ENCODE data around the gene HERC4.
"Not testable (repeated sequence)": the region's sequence is repeated elsewhere in the genome, so short reads cannot be mapped to it uniquely, and the experiment has no call there.

Gene HERC4

DNA sequence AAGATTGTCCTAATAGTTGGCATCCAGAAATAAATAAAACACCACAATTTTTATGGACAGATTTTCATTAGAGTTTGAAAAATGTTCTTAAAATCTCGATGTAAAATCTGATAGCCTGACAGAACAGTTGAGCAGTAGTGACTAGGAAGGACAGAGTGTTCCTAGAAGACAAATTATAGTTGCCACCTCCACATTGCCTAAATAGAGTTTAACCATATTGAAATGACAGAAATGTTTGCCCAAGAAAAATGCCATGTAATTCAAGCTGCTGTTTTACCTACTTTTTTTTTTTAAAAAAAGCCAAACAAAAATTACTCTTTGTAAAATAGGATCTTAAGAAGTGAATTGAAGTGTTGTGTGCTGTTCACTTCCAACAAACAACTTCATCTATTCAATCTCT, 8.9 kb upstream of the HERC4 start:
- no peaks in the 10 kb centered on the region for H3K9me3 ChIP-seq (ENCODE audit: control insufficient read depth, insufficient read depth, low read length)
- no peaks in the 10 kb centered on the region for H3K36me3 ChIP-seq (ENCODE audit: insufficient read depth, low read length)
- H3K9ac ChIP-seq (ENCODE audit: low read depth, low read length) = no peak overlapping the region; the same call in 1 of the 2 replicates
- H3K4me1 ChIP-seq (ENCODE audit: insufficient read depth, low read length) = peaks cover 18% of the 10 kb centered on the region

DNA sequence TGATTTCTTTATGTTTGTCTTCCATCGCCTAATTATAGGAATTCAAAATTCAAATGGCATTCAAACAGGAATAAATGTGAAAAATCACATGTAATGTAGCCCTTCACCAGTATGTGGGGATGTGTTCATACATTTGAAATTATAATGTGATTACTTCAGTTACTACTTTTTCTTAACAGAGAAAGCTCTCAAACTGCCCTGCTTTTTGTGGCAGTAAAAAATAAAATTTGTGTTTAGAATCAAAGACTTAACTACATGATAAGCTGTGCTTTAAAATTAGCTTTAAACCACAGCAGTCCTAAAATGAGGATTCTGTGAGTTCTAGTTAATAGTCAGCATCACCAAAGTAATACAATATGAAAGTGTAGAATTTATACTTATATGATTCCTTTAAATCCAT, 7.8 kb upstream of the HERC4 start:
- Histone ChIP-seq H3K36me3 (ENCODE audit: insufficient read depth, low read length) (no peaks in the 10 kb centered on the region), H3K4me1 (ENCODE audit: insufficient read depth, low read length) (peaks cover 12% of the 10 kb centered on the region), H3K9ac (ENCODE audit: low read depth, low read length) (no peak overlapping the region), H3K9me3 (ENCODE audit: control insufficient read depth, insufficient read depth, low read length) (no peaks in the 10 kb centered on the region)

DNA sequence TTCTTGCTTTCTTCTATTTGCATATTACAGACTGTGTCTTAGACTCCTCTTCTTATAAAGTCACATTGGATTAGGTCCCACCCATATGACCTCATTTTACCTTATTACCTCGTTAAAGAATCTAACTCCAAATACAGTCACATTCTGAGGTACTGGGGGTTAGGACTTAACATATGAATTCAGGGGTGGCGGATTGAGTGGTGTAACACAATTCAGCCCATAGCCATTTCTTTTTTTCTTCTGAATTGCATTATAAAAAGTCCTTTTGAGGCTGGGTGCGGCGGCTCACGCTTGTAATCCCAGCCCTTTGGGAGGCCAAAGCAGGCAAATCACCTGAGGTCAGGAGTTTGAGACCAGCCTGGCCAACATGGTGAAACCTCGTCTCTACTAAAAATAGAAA, 6.8 kb upstream of the HERC4 start:
- Histone ChIP-seq H3K9me3 (ENCODE audit: control insufficient read depth, insufficient read depth, low read length) (no peaks in the 10 kb centered on the region), H3K9ac (ENCODE audit: low read depth, low read length) (no peak overlapping the region), H3K4me1 (ENCODE audit: insufficient read depth, low read length) (peaks cover 9% of the 10 kb centered on the region), H3K36me3 (ENCODE audit: insufficient read depth, low read length) (no peaks in the 10 kb centered on the region)

DNA sequence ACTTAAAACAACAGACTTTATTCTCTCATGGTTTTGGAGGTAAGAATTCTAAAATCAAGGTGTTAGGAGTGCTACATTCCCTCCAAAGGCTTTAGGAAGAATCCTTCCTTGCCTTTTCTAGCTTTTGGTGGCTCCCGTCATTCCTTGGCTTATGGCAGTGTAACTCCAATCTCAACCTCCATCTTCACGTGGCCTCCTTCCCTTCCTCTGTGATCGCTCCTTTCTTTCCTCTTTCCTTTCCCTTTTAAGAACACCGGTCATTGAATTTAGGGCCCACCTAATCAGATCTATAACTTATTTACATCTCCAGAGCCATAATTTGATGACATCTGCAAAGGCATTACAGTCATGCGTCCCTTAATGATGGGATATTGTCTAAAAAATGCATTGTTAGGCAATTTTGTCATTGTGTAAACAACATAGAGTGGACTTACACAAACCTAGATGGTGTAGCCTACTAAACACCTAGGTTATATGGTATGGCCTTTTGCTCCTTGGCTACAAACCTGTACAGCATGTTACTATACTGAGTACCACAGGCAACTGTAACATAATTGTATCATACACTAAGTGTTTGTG, 5.9 kb upstream of the HERC4 start:
- Histone ChIP-seq H3K9me3 (ENCODE audit: control insufficient read depth, insufficient read depth, low read length) (no peaks in the 10 kb centered on the region), H3K36me3 (ENCODE audit: insufficient read depth, low read length) (no peaks in the 10 kb centered on the region), H3K9ac (ENCODE audit: low read depth, low read length) (no peak overlapping the region), H3K4me1 (ENCODE audit: insufficient read depth, low read length) (peaks cover 5% of the 10 kb centered on the region; the same call in 1 of the 2 replicates)

DNA sequence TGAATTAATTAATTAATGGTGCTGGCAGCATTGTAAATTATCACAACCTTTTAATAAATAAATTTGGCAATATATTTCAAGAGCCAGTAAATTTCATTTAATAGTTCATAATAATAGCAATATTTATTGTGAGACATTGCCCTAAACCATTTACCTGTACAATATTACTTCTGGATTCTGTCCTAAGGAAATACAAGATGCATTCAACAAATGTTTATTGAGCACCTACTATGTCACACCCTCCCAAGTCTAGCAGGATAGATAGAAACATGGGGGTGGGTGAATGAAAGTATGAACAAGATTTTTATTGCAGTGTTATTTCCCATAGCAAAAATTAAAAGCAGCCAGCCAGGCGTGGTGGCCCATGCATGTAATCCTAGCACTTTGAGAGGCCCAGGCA, 4.4 kb upstream of the HERC4 start:
- Histone ChIP-seq H3K4me1 (ENCODE audit: insufficient read depth, low read length) (peaks cover 4% of the 10 kb centered on the region; the same call in 1 of the 2 replicates), H3K9ac (ENCODE audit: low read depth, low read length) (no peak overlapping the region), H3K9me3 (ENCODE audit: control insufficient read depth, insufficient read depth, low read length) (no peaks in the 10 kb centered on the region), H3K36me3 (ENCODE audit: insufficient read depth, low read length) (no peaks in the 10 kb centered on the region)

DNA sequence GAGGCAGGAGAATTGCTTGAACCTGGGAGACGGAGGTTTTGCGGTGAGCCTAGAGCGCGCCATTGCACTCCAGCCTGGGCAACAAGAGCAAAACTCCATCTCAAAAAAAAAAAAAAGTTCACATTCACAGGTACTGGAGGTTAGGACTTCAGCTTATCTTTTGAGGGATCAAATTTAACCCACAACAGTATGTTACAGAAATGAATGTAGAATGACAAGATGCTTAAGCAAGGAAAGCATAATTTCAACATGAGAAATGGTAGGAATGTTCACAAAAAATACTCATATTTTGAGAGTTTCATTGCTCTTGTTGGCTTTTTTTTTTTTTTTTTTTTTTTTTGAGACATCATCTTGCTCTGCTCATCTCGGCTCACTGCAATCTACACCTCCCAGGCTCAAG, 1.9 kb upstream of the HERC4 start:
- no peak overlapping the region for H3K9ac ChIP-seq (ENCODE audit: low read depth, low read length)
- H3K9me3 ChIP-seq (ENCODE audit: control insufficient read depth, insufficient read depth, low read length) = no peaks in the 10 kb centered on the region
- H3K4me1 ChIP-seq (ENCODE audit: insufficient read depth, low read length) = peaks cover 4% of the 10 kb centered on the region; the same call in 1 of the 2 replicates
- H3K36me3 ChIP-seq (ENCODE audit: insufficient read depth, low read length) = no peaks in the 10 kb centered on the region

DNA sequence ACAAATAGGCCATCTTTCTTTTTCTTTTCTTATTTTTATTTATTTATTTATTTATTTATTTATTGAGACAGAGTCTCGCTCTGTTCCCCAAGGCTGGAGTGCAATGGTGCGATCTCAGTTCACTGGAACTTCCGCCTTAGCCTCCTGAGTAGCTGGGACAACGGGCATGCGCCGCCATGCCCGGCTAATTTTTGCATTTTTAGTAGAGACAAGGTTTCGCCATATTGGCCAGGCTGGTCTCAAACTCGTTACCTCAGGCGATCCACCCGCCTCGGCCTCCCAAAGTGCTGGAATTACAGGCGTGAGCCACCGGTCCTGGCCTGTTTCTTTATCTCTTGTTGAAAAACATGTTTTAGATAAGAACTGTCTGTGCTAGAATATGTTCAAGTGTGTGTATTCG, 998 bp upstream of the HERC4 start:
- H3K4me1 ChIP-seq (ENCODE audit: insufficient read depth, low read length) = peaks cover 11% of the 10 kb centered on the region; the same call in 1 of the 2 replicates
- not testable (repeated sequence) for H3K36me3 ChIP-seq (ENCODE audit: insufficient read depth, low read length); H3K9me3 ChIP-seq (ENCODE audit: control insufficient read depth, insufficient read depth, low read length); H3K9ac ChIP-seq (ENCODE audit: low read depth, low read length)

DNA sequence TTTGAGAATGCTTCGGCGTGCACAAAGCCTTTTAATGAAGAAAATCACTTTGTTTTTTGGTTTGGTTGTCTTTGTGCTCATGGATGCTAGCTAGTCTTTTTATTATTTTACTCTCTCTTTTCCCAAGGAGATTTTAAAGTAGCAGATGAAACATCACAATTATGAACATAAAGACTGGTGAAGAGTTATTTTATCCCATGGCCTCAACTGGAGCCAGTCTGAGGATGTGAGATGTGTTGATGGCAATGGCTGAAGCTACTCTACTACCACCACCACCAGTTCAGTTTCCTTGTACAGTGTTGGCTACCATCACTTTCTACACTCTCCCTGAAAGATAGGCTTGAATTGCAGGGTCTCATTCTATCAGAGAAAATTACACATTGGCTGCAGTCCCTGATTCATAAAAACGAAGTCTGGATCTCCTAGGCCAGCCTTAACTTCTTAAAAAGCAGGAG, 494 bp upstream of the HERC4 start:
- peaks cover 13% of the 10 kb centered on the region; the same call in 1 of the 2 replicates for H3K4me1 ChIP-seq (ENCODE audit: insufficient read depth, low read length)
- H3K9ac ChIP-seq (ENCODE audit: low read depth, low read length) = peak overlapping the region; percentile 50; the same call in 1 of the 2 replicates
- no peaks in the 10 kb centered on the region for H3K36me3 ChIP-seq (ENCODE audit: insufficient read depth, low read length)
- H3K9me3 ChIP-seq (ENCODE audit: control insufficient read depth, insufficient read depth, low read length) = no peaks in the 10 kb centered on the region

DNA sequence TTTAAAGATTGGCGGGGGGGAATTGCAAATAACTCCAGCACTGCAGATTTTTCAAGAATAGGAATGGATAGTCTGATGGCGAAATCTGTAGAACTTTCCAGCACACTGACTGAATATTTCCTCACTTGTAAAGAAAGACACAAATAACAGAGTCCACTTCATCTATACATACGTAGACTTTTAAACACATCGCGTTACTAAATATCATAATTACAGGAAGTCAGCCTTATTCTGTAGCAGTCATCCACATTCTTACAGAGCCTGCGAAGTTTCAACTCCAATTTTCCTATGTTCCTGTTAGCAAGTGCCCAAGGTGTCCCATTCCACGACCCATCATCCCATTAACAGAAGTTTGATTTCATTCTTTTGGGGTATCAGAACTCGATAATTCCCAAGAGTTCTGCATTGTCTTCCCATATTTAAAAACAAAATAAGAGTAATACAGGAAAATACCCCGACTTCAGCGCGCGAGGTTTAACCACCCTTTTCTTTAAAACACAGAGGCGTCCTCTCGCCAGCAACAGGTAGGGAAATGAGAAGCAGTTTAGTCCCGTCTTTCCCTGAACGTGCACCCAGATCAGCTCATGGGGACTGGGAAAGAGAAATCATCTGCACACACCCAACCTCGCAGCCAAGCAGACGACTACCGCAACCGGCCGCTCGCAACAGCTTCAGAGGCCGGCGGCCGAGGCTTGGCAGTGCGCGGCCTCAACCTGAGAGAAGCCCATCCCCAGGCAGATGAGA, 880 bp downstream of the HERC4 start:
- Histone ChIP-seq H3K36me3 (ENCODE audit: insufficient read depth, low read length) (no peaks in the 10 kb centered on the region), H3K9ac (ENCODE audit: low read depth, low read length) (peak overlapping the region; percentile 99), H3K4me1 (ENCODE audit: insufficient read depth, low read length) (peaks cover 13% of the 10 kb centered on the region; the same call in 1 of the 2 replicates)

DNA sequence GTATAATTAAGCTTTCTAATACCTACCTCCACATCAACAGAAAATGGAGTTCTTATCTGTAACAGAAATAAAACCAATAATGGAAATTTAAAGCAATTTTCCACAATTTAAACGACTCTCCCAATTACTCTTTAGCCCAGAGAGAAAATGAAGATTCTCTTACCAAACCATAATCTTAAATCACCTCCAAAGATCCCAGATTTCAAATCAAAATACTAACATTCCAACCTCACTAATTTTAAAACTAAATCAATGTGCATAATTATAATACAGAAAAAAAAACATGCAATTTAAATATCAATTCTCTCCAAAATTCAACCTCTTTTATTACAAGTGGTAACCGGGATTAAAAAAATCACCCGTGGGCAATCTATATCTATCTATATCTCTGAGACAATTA, 1.5 kb downstream of the HERC4 start:
- Histone ChIP-seq H3K9me3 (ENCODE audit: control insufficient read depth, insufficient read depth, low read length) (no peaks in the 10 kb centered on the region), H3K9ac (ENCODE audit: low read depth, low read length) (peak overlapping the region; percentile 99)

More for the DNA sequence above, 880 bp downstream of the HERC4 start:
- no peaks in the 10 kb centered on the region for H3K9me3 ChIP-seq (ENCODE audit: control insufficient read depth, insufficient read depth, low read length)

DNA sequence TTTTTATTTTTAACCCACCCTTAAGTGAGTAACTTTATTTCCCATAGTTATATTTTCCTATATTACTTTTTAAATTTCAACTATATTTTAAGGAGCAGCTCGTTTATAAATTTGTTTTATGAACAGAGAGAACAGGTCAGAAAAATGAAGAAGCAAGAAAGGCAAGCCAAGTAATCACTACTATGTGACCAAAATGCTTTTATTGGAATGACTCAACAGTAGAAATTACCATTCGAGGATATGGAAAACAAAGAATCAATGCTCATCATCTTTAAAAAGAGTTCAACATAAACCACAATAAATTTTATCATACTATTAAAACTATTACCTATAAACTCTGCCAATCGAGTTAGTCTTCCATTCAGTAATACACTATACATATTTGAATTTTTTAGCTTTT, 7.6 kb downstream of the HERC4 start:
- Histone ChIP-seq H3K9me3 (ENCODE audit: control insufficient read depth, insufficient read depth, low read length) (no peaks in the 10 kb centered on the region), H3K4me1 (ENCODE audit: insufficient read depth, low read length) (0 out of 2 replicates have a peak, but pooled peaks cover 9% of the 10 kb centered on the region), H3K36me3 (ENCODE audit: insufficient read depth, low read length) (no peaks in the 10 kb centered on the region), H3K9ac (ENCODE audit: low read depth, low read length) (no peak overlapping the region)

More for the DNA sequence above, 1.5 kb downstream of the HERC4 start:
- Histone ChIP-seq H3K4me1 (ENCODE audit: insufficient read depth, low read length) (peaks cover 13% of the 10 kb centered on the region; the same call in 1 of the 2 replicates), H3K36me3 (ENCODE audit: insufficient read depth, low read length) (no peaks in the 10 kb centered on the region)

DNA sequence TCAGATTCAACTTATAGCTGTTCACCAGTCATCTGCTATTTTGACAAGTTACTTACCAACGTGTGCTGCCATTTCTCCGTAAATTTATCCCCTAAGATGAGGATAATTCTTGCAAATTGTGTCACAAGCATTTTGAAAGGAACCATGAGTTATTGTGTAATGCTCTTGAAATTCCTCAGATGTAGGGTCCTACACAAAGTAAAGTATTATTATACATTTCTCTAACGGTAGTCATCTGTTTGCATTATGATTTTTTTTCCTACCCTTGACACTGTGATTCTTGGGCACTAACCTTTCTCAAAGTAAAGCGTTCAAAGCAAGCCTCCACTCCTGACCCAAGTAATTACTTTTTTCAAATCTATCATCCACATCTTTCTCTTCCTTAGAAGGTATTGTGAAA, 8.1 kb downstream of the HERC4 start:
- H3K4me1 ChIP-seq (ENCODE audit: insufficient read depth, low read length) = 0 out of 2 replicates have a peak, but pooled peaks cover 9% of the 10 kb centered on the region
- H3K36me3 ChIP-seq (ENCODE audit: insufficient read depth, low read length) = no peaks in the 10 kb centered on the region
- H3K9ac ChIP-seq (ENCODE audit: low read depth, low read length) = no peak overlapping the region
- no peaks in the 10 kb centered on the region for H3K9me3 ChIP-seq (ENCODE audit: control insufficient read depth, insufficient read depth, low read length)

DNA sequence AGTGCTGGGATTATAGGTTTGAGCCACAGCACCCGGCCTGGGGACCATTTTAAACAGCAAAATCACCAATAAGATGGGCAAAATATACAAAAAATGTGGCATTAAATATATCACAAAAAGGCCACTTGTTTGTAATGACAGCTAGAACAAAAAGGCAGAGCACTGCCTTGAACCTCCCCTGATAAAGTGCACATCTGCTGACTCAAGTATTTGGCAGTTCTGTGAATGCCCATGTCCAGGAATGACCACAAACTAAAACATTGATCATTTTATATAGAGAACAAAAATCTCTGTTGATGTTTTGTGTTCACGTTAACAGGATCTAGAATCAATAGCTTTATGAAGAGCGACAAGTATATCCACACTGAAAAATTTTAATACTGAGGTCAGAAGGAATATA, 21.5 kb downstream of the HERC4 start:
- H3K36me3 ChIP-seq (ENCODE audit: insufficient read depth, low read length) = no peaks in the 10 kb centered on the region
- no peaks in the 10 kb centered on the region for H3K4me1 ChIP-seq (ENCODE audit: insufficient read depth, low read length)
- no peaks in the 10 kb centered on the region for H3K9me3 ChIP-seq (ENCODE audit: control insufficient read depth, insufficient read depth, low read length)
- no peak overlapping the region for H3K9ac ChIP-seq (ENCODE audit: low read depth, low read length)

DNA sequence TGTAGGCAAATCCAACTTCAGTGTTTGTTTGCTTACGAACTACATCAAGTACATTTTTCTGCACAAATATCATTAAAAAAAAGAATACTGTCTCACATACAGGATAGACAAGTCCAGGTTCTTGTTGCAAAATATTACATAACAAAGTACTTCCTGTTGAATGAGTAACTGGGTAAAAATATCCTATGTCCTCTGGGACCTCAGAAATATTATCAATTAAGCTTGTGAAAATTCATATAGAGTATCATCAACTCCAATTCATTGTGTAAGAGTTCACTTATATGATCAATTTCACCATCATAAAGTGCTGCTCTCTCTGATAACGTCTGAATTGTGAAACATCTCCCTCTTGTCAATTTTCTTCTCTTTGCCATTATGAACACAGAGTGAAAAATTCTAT, 22.6 kb downstream of the HERC4 start:
- H3K4me1 ChIP-seq (ENCODE audit: insufficient read depth, low read length) = no peaks in the 10 kb centered on the region
- H3K9me3 ChIP-seq (ENCODE audit: control insufficient read depth, insufficient read depth, low read length) = no peaks in the 10 kb centered on the region
- H3K9ac ChIP-seq (ENCODE audit: low read depth, low read length) = no peak overlapping the region
- no peaks in the 10 kb centered on the region for H3K36me3 ChIP-seq (ENCODE audit: insufficient read depth, low read length)

Data from ES-I3 (cell line).